IMR-90 (cell line): Measurements from ENCODE around the gene NT5C1B. TPM values are rescaled to one million over a fixed set of nuclear protein-coding genes. Genes with fewer than 3 reads are reported as not detected.

ENCODE experiments used
- ATAC-seq: fragments of 200-7000 bp; cut with Tn5 transposase; 2 replicates; pipeline ENCODE4 v1.9.1; 2020; ENCODE audit warnings: low read depth, mild to moderate bottlenecking, moderate library complexity
- BruUV-seq: library from RNA; stranded (reverse); fragments of 400-500 nt; replicated peaks from 2 replicates; lab custom pipeline; 2021; lab: Mats Ljungman, UMichigan
- CTCF ChIA-PET: fragments of 300-600 bp; formaldehyde crosslinking; extraction: SDS; loops from one replicate; lab custom pipeline; 2021; ENCODE audit warnings: antibody characterized with exemption; lab: Yijun Ruan, JAX
- POLR2A ChIA-PET: fragments of 300-600 bp; sonication (Branson Sonifier 250); formaldehyde crosslinking; loops from one replicate; lab custom pipeline; 2022; ENCODE audit warnings: antibody characterized with exemption; ENCODE audit not compliant: unreplicated experiment; lab: Charles Lee
- DNase-seq: peaks from one replicate; pipeline ENCODE4 v3.0.0; 2013
- H2AFZ ChIP-seq: replicated peaks from 2 replicates; pipeline ENCODE3; 2013; ENCODE audit warnings: low read length, mild to moderate bottlenecking; ENCODE audit not compliant: poor library complexity
- H2AK5ac ChIP-seq: 2 replicates; pipeline ENCODE4 v1.6.1; 2013; ENCODE audit warnings: low read depth, low read length, inconsistent platforms
- H2AK9ac ChIP-seq: replicated peaks from 2 replicates; pipeline ENCODE3; 2013; ENCODE audit warnings: mild to moderate bottlenecking, low read depth, low read length, moderate library complexity; ENCODE audit not compliant: poor library complexity
- H2BK120ac ChIP-seq: 2 replicates; pipeline ENCODE4 v1.6.1; 2013; ENCODE audit warnings: low read depth, low read length, inconsistent platforms
- H2BK15ac ChIP-seq: 3 replicates; pipeline ENCODE4 v1.6.1; 2013; ENCODE audit warnings: low read depth, low read length, inconsistent platforms
- H2BK20ac ChIP-seq: 2 replicates; pipeline ENCODE4 v1.6.1; 2013; ENCODE audit warnings: low read depth, mild to moderate bottlenecking, inconsistent platforms, low read length, moderate library complexity
- H2BK5ac ChIP-seq: 2 replicates; pipeline ENCODE4 v1.6.1; 2013; ENCODE audit warnings: mild to moderate bottlenecking, low read depth, low read length, inconsistent platforms; ENCODE audit not compliant: poor library complexity, severe bottlenecking
- H3K14ac ChIP-seq: replicated peaks from 2 replicates; pipeline ENCODE4 v1.6.1; 2013; ENCODE audit warnings: low read depth, low read length, inconsistent platforms
- H3K18ac ChIP-seq: 2 replicates; pipeline ENCODE4 v1.6.1; 2013; ENCODE audit warnings: low read depth, low read length, control low read depth
- H3K23ac ChIP-seq: 2 replicates; pipeline ENCODE4 v1.6.1; 2013; ENCODE audit warnings: low read depth, low read length, inconsistent platforms
- H3K27ac ChIP-seq: 2 replicates; pipeline ENCODE4 v1.5.1; 2013; ENCODE audit warnings: mild to moderate bottlenecking, control low read depth, low read length; ENCODE audit not compliant: insufficient read depth
- H3K27me3 ChIP-seq: 2 replicates; pipeline ENCODE4 v1.6.1; 2013; ENCODE audit warnings: low read length; ENCODE audit not compliant: control insufficient read depth, insufficient read depth
- H3K36me3 ChIP-seq: 2 replicates; pipeline ENCODE4 v1.6.1; 2013; ENCODE audit warnings: low read length, mixed read lengths; ENCODE audit not compliant: control insufficient read depth, insufficient read depth
- H3K4ac ChIP-seq: 2 replicates; pipeline ENCODE4 v1.6.1; 2013; ENCODE audit warnings: low read depth, low read length, inconsistent platforms
- H3K4me1 ChIP-seq: 2 replicates; pipeline ENCODE4 v1.6.1; 2013; ENCODE audit warnings: low read length, mixed read lengths; ENCODE audit not compliant: control insufficient read depth, insufficient read depth
- H3K4me2 ChIP-seq: 2 replicates; pipeline ENCODE4 v1.6.1; 2013; ENCODE audit warnings: low read depth, mild to moderate bottlenecking, control low read depth, low read length, moderate library complexity
- H3K4me3 ChIP-seq: 2 replicates; pipeline ENCODE4 v1.5.1; 2013; ENCODE audit warnings: low read depth, mild to moderate bottlenecking, control low read depth, low read length, moderate library complexity; ENCODE audit not compliant: insufficient read depth
- H3K56ac ChIP-seq: 2 replicates; pipeline ENCODE4 v1.6.1; 2013; ENCODE audit warnings: low read length, inconsistent platforms; ENCODE audit not compliant: insufficient read depth; ENCODE audit errors: extremely low read depth
- H3K79me1 ChIP-seq, 2 experiments: 2 replicates each; pipeline ENCODE4 v1.6.1; 2013; ENCODE audit warnings: low read length in 2 of 2, inconsistent platforms in 1 of 2, low read depth in 1 of 2
- H3K9ac ChIP-seq: 2 replicates; pipeline ENCODE4 v1.6.1; 2013; ENCODE audit warnings: low read depth, low read length, control low read depth
- H3K9me1 ChIP-seq: 2 replicates; pipeline ENCODE4 v1.6.1; 2013; ENCODE audit warnings: low read length, inconsistent platforms; ENCODE audit not compliant: insufficient read depth
- H3K9me3 ChIP-seq: 2 replicates; pipeline ENCODE4 v1.6.1; 2013; ENCODE audit warnings: low read length; ENCODE audit not compliant: control insufficient read depth, insufficient read depth
- H4K20me1 ChIP-seq: 2 replicates; pipeline ENCODE4 v1.6.1; 2013; ENCODE audit warnings: low read length, inconsistent platforms; ENCODE audit not compliant: insufficient read depth
- H4K5ac ChIP-seq: 2 replicates; pipeline ENCODE4 v1.6.1; 2013; ENCODE audit warnings: mild to moderate bottlenecking, low read depth, low read length, control low read depth
- H4K8ac ChIP-seq, 2 experiments: 2 replicates each; pipeline ENCODE4 v1.6.1; 2013; ENCODE audit warnings: low read depth in 2 of 2, low read length in 2 of 2, control low read depth in 1 of 2, inconsistent platforms in 1 of 2
- H4K91ac ChIP-seq: 2 replicates; pipeline ENCODE4 v1.6.1; 2013; ENCODE audit warnings: low read depth, low read length, inconsistent platforms; ENCODE audit not compliant: insufficient read depth
- CEBPB ChIP-seq: IDR thresholded peaks from 2 replicates; pipeline ENCODE4 v1.6.1; 2012; ENCODE audit warnings: low read depth, low read length, improper control_type of control experiment
- ELK1 ChIP-seq: fragments of 150-350 bp; IDR thresholded peaks from 2 replicates; pipeline ENCODE4 v1.6.1; 2016; ENCODE audit warnings: low read depth, mild to moderate bottlenecking, low read length, moderate library complexity, borderline replicate concordance
- FOS ChIP-seq: fragments of 150-350 bp; IDR thresholded peaks from 2 replicates; pipeline ENCODE4 v1.6.1; 2016; ENCODE audit warnings: low read depth, low read length
- USF2 ChIP-seq: fragments of 150-350 bp; IDR thresholded peaks from 2 replicates; pipeline ENCODE4 v1.6.1; 2017; ENCODE audit warnings: mild to moderate bottlenecking, antibody characterized with exemption, low read length, low read depth
- WGBS, 2 experiments: methylation state at CpG; one replicate each; pipeline versions ENCODE4 v1.1.5 to v1.1.7; 2013; ENCODE audit warnings: missing lambda C conversion rate in 2 of 2; ENCODE audit not compliant: insufficient read length in 1 of 2; ENCODE audit errors: extremely low coverage in 2 of 2; 5-methylcytosine and 5-hydroxymethylcytosine counted together
- dilution Hi-C: fragments of 300-500 bp; cut with HindIII; formaldehyde crosslinking; loops from one replicate; pipeline ENCODE4 v1.14.3; 2018; ENCODE audit warnings: low sequenced_read_pairs; ENCODE audit not compliant: unreplicated experiment
- in situ Hi-C: fragments of 300-500 bp; cut with MboI; formaldehyde crosslinking; loops from 3 replicates; pipeline ENCODE4 v1.14.3; 2019; ENCODE audit warnings: low sequenced_read_pairs, inconsistent platforms, mixed read lengths
- intact Hi-C: fragments of 100-400 bp; cut with micrococcal nuclease; formaldehyde crosslinking; loops from 2 replicates; pipeline ENCODE4 v1.10.0; 2022
- polyA plus RNA-seq, 3 experiments: library from polyadenylated mRNA; depleted of rRNA; stranded (reverse); fragments of >200 nt; gene quantifications; 2 replicates each; pipeline ENCODE4 v1.2.3, GENCODE V29; 2012; ENCODE audit warnings: low replicate concordance in 1 of 3
- total RNA-seq: library from RNA; depleted of rRNA; stranded (reverse); fragments of >200 nt; gene quantifications from 2 replicates; pipeline ENCODE4 v1.2.3, GENCODE V29; 2012

Gene NT5C1B
- total and polyA plus RNA-seq, 2 of the 4 experiments (the other 2 are of a cell fraction): not detected

GRCh38 chr2:18526429-18526828, 62.9 kb downstream of the NT5C1B start:
- Histone ChIP-seq H3K9ac (no peak overlapping the region), H3K27me3 (no peaks in the 10 kb centered on the region), H4K20me1 (no peaks in the 10 kb centered on the region), H2AK9ac (no peak overlapping the region), H3K27ac (no peak overlapping the region), H3K56ac (no peak overlapping the region), H3K79me1 (no peaks in the 10 kb centered on the region), H3K36me3 (no peaks in the 10 kb centered on the region), H4K5ac (no peak overlapping the region), H2BK120ac (no peak overlapping the region), H3K4me2 (no peak overlapping the region), H3K14ac (no peak overlapping the region), H2BK20ac (no peak overlapping the region), H3K4ac (no peak overlapping the region), H2BK15ac (no peak overlapping the region), H3K4me1 (no peaks in the 10 kb centered on the region; the same call in 1 of the 2 replicates), H3K18ac (no peak overlapping the region), H4K91ac (no peak overlapping the region), H3K9me3 (no peaks in the 10 kb centered on the region), H2BK5ac (no peak overlapping the region), H2AK5ac (no peak overlapping the region), H3K9me1 (no peaks in the 10 kb centered on the region), H2AFZ (peak overlapping the region; percentile 47), H3K23ac (no peak overlapping the region), H4K8ac (no peak overlapping the region), H3K4me3 (no peak overlapping the region)
- BruUV-seq: no TSS peak
- in situ Hi-C loops: no loop called here
- no CpG with 5 or more reads among the region's 7 CpGs for WGBS, 2 experiments
- ChIA-PET POLR2A (no interaction called here), CTCF (no interaction called here)
- no peak for ATAC-seq
- TF ChIP-seq USF2 (no peak), ELK1 (no peak), FOS (no peak), CEBPB (no peak)
- dilution Hi-C loops: no loop called here
- DNase-seq: no peak
- intact Hi-C loops: loop anchor here (10.0 kb wide), 3 partner anchors 398 to 608 kb away; no protein-coding TSS in a partner anchor
